HG03066 (cell line): Measurements from ENCODE around the gene SLITRK4.

ENCODE experiments used
- ATAC-seq: cut with Tn5 transposase; IDR thresholded peaks from one replicate; pipeline ENCODE4 v1.9.1; 2021; ENCODE audit warnings: low read depth; ENCODE audit not compliant: unreplicated experiment

The SLITRK4 gene

GRCh38 chrX:143635915-143636314 lies at the start of gene SLITRK4:
SLITRK4 (minus strand) TSS chrX:143636101; CDS start chrX:143631108, 4,993 bp downstream.
- no peak for ATAC-seq

GRCh38 chrX:143683486-143683885 lies 47.6 kb upstream of the SLITRK4 start:
- no peak for ATAC-seq

GRCh38 chrX:143674926-143675325 lies 39.0 kb upstream of the SLITRK4 start:
- ATAC-seq: no peak

GRCh38 chrX:143669395-143669794 lies 33.5 kb upstream of the SLITRK4 start:
- ATAC-seq: no peak

GRCh38 chrX:143664302-143664701 lies 28.4 kb upstream of the SLITRK4 start:
- ATAC-seq: no peak

- no peak for ATAC-seq
Observed at GRCh38 chrX:143663755-143664154, 27.9 kb upstream of the SLITRK4 start.

- ATAC-seq: no peak
Observed at GRCh38 chrX:143661286-143661685, 25.4 kb upstream of the SLITRK4 start.

GRCh38 chrX:143648705-143649104 lies 12.8 kb upstream of the SLITRK4 start:
- ATAC-seq: no peak

- ATAC-seq: no peak
Observed at GRCh38 chrX:143642426-143642825, 6.5 kb upstream of the SLITRK4 start.

- no peak for ATAC-seq
Observed at GRCh38 chrX:143636831-143637230, 930 bp upstream of the SLITRK4 start.

- no peak for ATAC-seq
Observed at GRCh38 chrX:143634663-143635455, 1.0 kb downstream of the SLITRK4 start.

- no peak for ATAC-seq
Observed at GRCh38 chrX:143634309-143634662, 1.6 kb downstream of the SLITRK4 start.

- ATAC-seq: no peak
Observed at GRCh38 chrX:143633461-143634308, 2.2 kb downstream of the SLITRK4 start.

- ATAC-seq: no peak
Observed at GRCh38 chrX:143632625-143633410, 3.1 kb downstream of the SLITRK4 start.

- no peak for ATAC-seq
Observed at GRCh38 chrX:143623657-143624056, 12.2 kb downstream of the SLITRK4 start.

- ATAC-seq: no peak
Observed at GRCh38 chrX:143621276-143621675, 14.6 kb downstream of the SLITRK4 start.

GRCh38 chrX:143615851-143616250 lies 20.1 kb downstream of the SLITRK4 start:
- ATAC-seq: no peak

- ATAC-seq: no peak
Observed at GRCh38 chrX:143601809-143602208, 34.1 kb downstream of the SLITRK4 start.

GRCh38 chrX:143581240-143581639 lies 54.7 kb downstream of the SLITRK4 start:
- no peak for ATAC-seq

- ATAC-seq: no peak
Observed at GRCh38 chrX:143580266-143580665, 55.6 kb downstream of the SLITRK4 start.
